LHCN-M2 (cell line): Measurements from ENCODE around the gene PKDCC. TPM values are rescaled to one million over a fixed set of nuclear protein-coding genes. Genes with fewer than 3 reads are reported as not detected.
A peak's percentile ranks its signal among the peaks of the same experiment; 100 is the strongest.

Experiments used
- DNase-seq: peaks from one replicate; pipeline ENCODE4 v3.0.0-alpha.2; 2012; ENCODE audit warnings: low read depth
- total RNA-seq: library from RNA; depleted of rRNA; stranded (reverse); fragments of >200 nt; gene quantifications from 2 replicates; pipeline ENCODE4 v1.2.3, GENCODE V29; 2014

Gene PKDCC
- total RNA-seq, 1 experiment from 2014 or later, result 5.7 TPM

GRCh38 chr2:42049221-42050009 lies 1.6 kb downstream of the PKDCC start:
- DNase-seq, result no peak

- DNase-seq, result no peak
Observed at GRCh38 chr2:42050010-42050702, 2.3 kb downstream of the PKDCC start.

- no peak for DNase-seq
Observed at GRCh38 chr2:42050703-42051542, 3.1 kb downstream of the PKDCC start.

- DNase-seq, result no peak
Observed at GRCh38 chr2:42051543-42052235, 3.9 kb downstream of the PKDCC start.

- no peak for DNase-seq
Observed at GRCh38 chr2:42052702-42053481, 5.1 kb downstream of the PKDCC start.

- DNase-seq, result no peak
Observed at GRCh38 chr2:42053482-42053790, 5.6 kb downstream of the PKDCC start.

- peak; percentile 64 for DNase-seq
Observed at GRCh38 chr2:42053791-42054701, 6.2 kb downstream of the PKDCC start.

- DNase-seq, result no peak
Observed at GRCh38 chr2:42054714-42055430, 7.1 kb downstream of the PKDCC start.

- DNase-seq, result no peak
Observed at GRCh38 chr2:42055573-42056514, 8.0 kb downstream of the PKDCC start.

- no peak for DNase-seq
Observed at GRCh38 chr2:42057159-42057901, 9.5 kb downstream of the PKDCC start.

- DNase-seq, result no peak
Observed at GRCh38 chr2:42057902-42058450, 10.2 kb downstream of the PKDCC start.

GRCh38 chr2:42059261-42059898 lies 11.6 kb downstream of the PKDCC start:
- DNase-seq, result no peak

- no peak for DNase-seq
Observed at GRCh38 chr2:42060028-42060427, 12.2 kb downstream of the PKDCC start.

- DNase-seq, result no peak
Observed at GRCh38 chr2:42060718-42061619, 13.1 kb downstream of the PKDCC start.

GRCh38 chr2:42061839-42062238 lies 14.0 kb downstream of the PKDCC start:
- DNase-seq, result no peak
